GM13976 (cell line): ENCODE results near the gene IL37.

ENCODE experiments used
- DNase-seq: peaks from one replicate; pipeline ENCODE4 v3.0.0; 2012; ENCODE audit warnings: low spot score
- CTCF ChIP-seq: IDR thresholded peaks from 2 replicates; pipeline ENCODE4 v1.5.1; 2012; ENCODE audit warnings: borderline replicate concordance, mild to moderate bottlenecking; ENCODE audit not compliant: insufficient read depth; ENCODE audit errors: extremely low read depth, missing control alignments, control extremely low read depth
- in situ Hi-C: fragments of 300-500 bp; cut with MboI; formaldehyde crosslinking; loops from one replicate; pipeline ENCODE4 v1.12.0; 2022; ENCODE audit warnings: low sequenced_read_pairs, mixed read lengths, inconsistent platforms; ENCODE audit not compliant: unreplicated experiment

IL37 gene

GRCh38 chr2:112962308-112963175, 51.6 kb downstream of the IL37 start:
- DNase-seq = no peak
- no peak for TF ChIP-seq CTCF
- in situ Hi-C loops = no loop called here

GRCh38 chr2:112967023-112967422, 56.1 kb downstream of the IL37 start:
- TF ChIP-seq CTCF = no peak
- in situ Hi-C loops = no loop called here
- no peak for DNase-seq
